HG03060 (cell line): ENCODE data around the gene RASSF10.

ENCODE experiments used
- ATAC-seq: cut with Tn5 transposase; IDR thresholded peaks from one replicate; pipeline ENCODE4 v1.9.1; 2021; ENCODE audit warnings: low read depth, moderate number of reproducible peaks; ENCODE audit not compliant: unreplicated experiment

The RASSF10 gene

DNA sequence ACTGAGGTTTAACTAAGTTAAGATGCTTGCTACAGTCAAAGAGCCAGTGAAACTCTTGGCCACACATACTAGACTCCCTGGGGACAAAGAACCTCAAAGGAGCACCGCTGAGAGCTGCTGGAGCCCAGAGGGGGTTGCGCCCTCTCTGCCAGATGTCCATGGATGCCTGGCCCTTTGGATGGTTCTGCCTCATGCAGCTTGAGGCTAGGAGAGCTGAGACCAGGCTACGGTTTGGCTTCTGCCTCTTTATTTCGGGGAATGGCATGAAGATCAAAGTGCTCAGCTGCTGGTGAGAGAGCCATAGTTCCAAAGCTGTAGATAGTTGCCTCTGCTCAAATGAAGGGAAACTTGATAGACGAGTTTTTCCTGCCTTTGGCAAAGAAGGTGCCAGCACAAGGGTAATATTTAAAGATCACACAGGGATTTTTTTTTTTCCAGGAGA, 43.0 kb downstream of the RASSF10 start:
- ATAC-seq: no peak

DNA sequence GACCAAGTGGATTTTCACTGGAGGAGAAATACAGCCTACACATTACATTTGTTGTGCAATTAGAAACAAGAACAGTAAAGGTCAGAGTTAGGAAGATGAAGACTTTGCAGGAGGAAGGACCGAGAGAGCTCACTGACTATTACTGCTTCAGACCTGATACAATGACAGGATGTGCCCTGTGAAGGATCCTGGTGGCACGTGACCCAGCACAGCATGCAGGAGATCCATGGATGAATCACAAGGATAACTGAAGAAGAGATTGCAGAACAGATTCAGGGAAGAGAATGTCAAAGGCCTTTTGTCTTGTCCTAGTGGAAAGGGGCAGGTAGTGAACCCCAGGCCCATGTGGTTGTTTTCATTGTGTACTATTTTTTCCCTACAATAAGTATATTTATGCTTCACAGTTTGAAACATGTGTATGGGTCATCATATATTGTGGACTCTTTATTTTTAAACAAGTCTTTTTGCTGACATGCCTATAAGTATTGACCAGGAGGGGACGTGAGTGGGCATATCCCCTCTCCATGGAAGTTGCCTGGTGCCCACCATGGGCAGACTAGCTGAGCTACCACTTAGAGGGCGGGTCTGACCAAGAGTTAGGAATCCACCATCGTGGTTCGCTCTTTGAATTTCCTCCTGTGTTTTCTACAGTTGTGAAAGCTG, 44.3 kb downstream of the RASSF10 start:
- ATAC-seq: no peak

DNA sequence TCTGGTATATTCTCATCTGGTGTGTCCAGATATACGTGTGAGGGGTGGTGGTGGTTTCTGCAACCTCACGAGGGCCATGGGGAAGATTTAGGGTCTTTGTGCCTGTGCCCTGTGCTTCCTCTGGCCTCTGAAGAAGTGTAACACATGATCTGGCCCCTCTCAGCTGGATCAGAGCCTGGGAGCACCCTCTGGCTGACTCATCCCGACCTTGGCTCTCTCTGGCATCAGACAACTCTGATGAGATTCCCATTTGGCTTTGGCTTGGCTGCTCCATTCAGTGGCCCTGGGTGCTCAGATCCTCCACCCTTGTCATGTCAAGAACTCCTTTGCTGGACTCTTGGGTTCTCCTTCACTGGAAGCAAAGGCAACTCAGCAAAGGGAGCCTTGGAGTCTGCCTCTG, 45.2 kb downstream of the RASSF10 start:
- ATAC-seq: no peak

DNA sequence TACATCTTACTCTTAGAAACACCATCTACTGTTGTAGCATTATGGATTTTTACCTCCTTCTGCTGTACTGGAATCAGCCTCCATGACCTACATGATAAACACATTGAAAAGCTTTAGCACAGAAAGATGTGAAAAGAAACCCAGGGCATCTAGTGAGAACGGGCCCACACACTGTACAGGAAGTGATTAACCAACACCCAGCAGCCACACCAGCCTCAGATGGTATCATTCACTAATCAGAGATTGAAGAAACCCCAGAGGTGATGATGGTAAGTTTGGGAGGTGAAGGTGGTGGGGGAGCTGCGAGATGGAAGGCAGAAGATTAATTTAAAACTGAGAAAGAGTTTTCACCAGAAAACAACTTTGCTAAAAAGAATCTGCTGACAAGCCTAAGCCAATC, 46.1 kb downstream of the RASSF10 start:
- no peak for ATAC-seq

DNA sequence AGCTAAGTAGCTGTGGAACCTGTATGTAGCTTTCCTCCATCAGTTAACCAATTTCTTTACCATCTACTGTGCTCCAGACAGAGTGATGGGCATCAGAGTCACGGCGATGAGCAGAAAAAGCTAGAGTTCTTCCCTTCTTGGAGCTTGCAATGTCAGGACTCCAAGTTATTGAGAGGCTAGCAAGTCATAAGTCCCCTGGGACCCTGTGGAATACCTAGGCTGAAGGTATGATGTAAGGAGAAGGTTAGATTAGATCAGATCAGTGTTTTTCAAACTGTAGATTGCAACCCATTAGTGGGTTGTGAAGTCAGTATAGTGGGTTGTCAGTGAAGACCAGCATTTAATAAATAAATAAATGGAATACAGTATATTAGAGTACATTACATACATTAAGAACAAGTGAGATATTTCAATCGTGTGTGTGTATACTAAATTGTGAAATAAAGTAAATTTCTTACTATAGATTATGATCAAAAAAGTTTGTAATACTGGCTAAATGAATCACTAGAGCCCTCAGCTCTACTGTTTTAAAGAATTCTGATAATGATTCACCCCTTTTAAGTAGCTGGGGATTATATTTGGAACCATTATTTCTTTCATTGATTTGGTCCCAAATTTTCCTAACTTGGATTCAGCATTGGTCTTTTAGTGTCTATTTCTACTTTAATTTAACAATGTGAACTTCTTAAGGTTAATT, 52.3 kb downstream of the RASSF10 start:
- ATAC-seq: no peak
